NB4 (cell line): ENCODE measurements around the gene LVRN.

ENCODE experiments used
- DNase-seq: peaks from one replicate; pipeline ENCODE4 v3.0.0; 2010; ENCODE audit warnings: low read depth
- H3K4me3 ChIP-seq: one replicate; pipeline ENCODE4 v1.5.1; 2011; ENCODE audit warnings: mild to moderate bottlenecking, low read depth, low read length, moderate library complexity
- CTCF ChIP-seq: IDR thresholded peaks from one replicate; pipeline ENCODE4 v1.5.1; 2012; ENCODE audit warnings: low read depth, low read length
- MAX ChIP-seq: IDR thresholded peaks from 2 replicates; pipeline ENCODE4 v1.6.1; 2011; ENCODE audit warnings: low read depth, low read length
- MYC ChIP-seq: IDR thresholded peaks from 2 replicates; pipeline ENCODE4 v1.6.1; 2011; ENCODE audit warnings: low read depth, low read length
- POLR2A ChIP-seq: IDR thresholded peaks from 2 replicates; pipeline ENCODE4 v1.6.1; 2011; ENCODE audit warnings: mild to moderate bottlenecking; ENCODE audit not compliant: insufficient read length; ENCODE audit errors: extremely low read depth

Gene LVRN

GRCh38 chr5:115963566-115963965, 1.3 kb downstream of the LVRN start:
- TF ChIP-seq POLR2A (no peak), MAX (no peak), CTCF (no peak), MYC (no peak)
- no peak overlapping the region for H3K4me3 ChIP-seq
- DNase-seq: no peak

- H3K4me3 ChIP-seq: no peak overlapping the region
- no peak for DNase-seq
- TF ChIP-seq MAX (no peak), POLR2A (no peak), CTCF (no peak), MYC (no peak)
Measured at GRCh38 chr5:115968770-115969169, 6.5 kb downstream of the LVRN start.

- TF ChIP-seq CTCF (no peak), POLR2A (no peak), MYC (no peak), MAX (no peak)
- no peak overlapping the region for H3K4me3 ChIP-seq
- no peak for DNase-seq
Measured at GRCh38 chr5:115977096-115977495, 14.8 kb downstream of the LVRN start.

- no peak for DNase-seq
- TF ChIP-seq MYC (no peak), CTCF (no peak), MAX (no peak), POLR2A (no peak)
- H3K4me3 ChIP-seq: no peak overlapping the region
Measured at GRCh38 chr5:115977988-115978387, 15.7 kb downstream of the LVRN start.

- no peak overlapping the region for H3K4me3 ChIP-seq
- no peak for DNase-seq
- TF ChIP-seq CTCF (no peak), MYC (no peak), MAX (no peak), POLR2A (no peak)
Measured at GRCh38 chr5:115978779-115979178, 16.5 kb downstream of the LVRN start.
